HepG2 (cell line): ENCODE results near the gene METAP1D. TPM values are rescaled to one million over a fixed set of nuclear protein-coding genes. Genes with fewer than 3 reads are reported as not detected.

Source experiments
- CBFB ChIP-seq: sonication (generic); formaldehyde crosslinking; IDR thresholded peaks from 2 replicates; pipeline ENCODE4 v1.4.0; 2020; ENCODE audit warnings: missing genetic modification reagents
- CBX1 ChIP-seq: IDR thresholded peaks from one replicate; pipeline ENCODE4 v1.6.1; 2016; ENCODE audit warnings: antibody characterized with exemption, low read depth
- CCDC6 ChIP-seq: sonication (generic); formaldehyde crosslinking; IDR thresholded peaks from 2 replicates; pipeline ENCODE4 v1.8.1; 2022; ENCODE audit warnings: mild to moderate bottlenecking, missing genetic modification reagents, moderate library complexity
- DNMT1 ChIP-seq: sonication (generic); formaldehyde crosslinking; IDR thresholded peaks from 2 replicates; pipeline ENCODE4 v1.5.1; 2020; ENCODE audit warnings: mild to moderate bottlenecking, missing genetic modification reagents
- GLI4 ChIP-seq: sonication (generic); formaldehyde crosslinking; IDR thresholded peaks from 2 replicates; pipeline ENCODE4 v1.5.1; 2020; ENCODE audit warnings: missing genetic modification reagents, mild to moderate bottlenecking, moderate library complexity, borderline replicate concordance
- HNRNPL ChIP-seq: fragments of 200-400 bp; formaldehyde crosslinking; IDR thresholded peaks from 2 replicates; pipeline ENCODE4 v1.6.1; 2017; ENCODE audit warnings: mild to moderate bottlenecking, low read depth, low read length
- HNRNPUL1 ChIP-seq: fragments of 200-400 bp; formaldehyde crosslinking; IDR thresholded peaks from 2 replicates; pipeline ENCODE4 v1.6.1; 2017; ENCODE audit warnings: low read depth, mild to moderate bottlenecking, low read length, moderate library complexity
- HOXD1 ChIP-seq: sonication (generic); formaldehyde crosslinking; IDR thresholded peaks from 2 replicates; pipeline ENCODE4 v1.5.0; 2020; ENCODE audit warnings: missing genetic modification reagents
- KLF9 ChIP-seq: IDR thresholded peaks from 2 replicates; pipeline ENCODE4 v1.6.1; 2016; ENCODE audit warnings: low read depth
- LCORL ChIP-seq, 2 experiments: fragments of 450-650 bp in 1 of 2; sonication (generic) in 1 of 2; formaldehyde crosslinking in 1 of 2; IDR thresholded peaks; 2 replicates each; pipeline versions ENCODE4 v1.5.0 to v1.6.1; 2017 to 2020; ENCODE audit warnings: antibody characterized with exemption in 1 of 2, missing genetic modification reagents in 1 of 2
- MYPOP ChIP-seq: sonication (generic); formaldehyde crosslinking; IDR thresholded peaks from 2 replicates; pipeline ENCODE4 v1.8.1; 2023; ENCODE audit warnings: mild to moderate bottlenecking, moderate library complexity, missing genetic modification reagents
- PCBP2 ChIP-seq: fragments of 200-400 bp; formaldehyde crosslinking; optimal IDR thresholded peaks from 2 replicates; pipeline ENCODE3; 2018; ENCODE audit warnings: low read length, low read depth; ENCODE audit not compliant: poor library complexity, severe bottlenecking
- POGZ ChIP-seq: sonication (generic); formaldehyde crosslinking; IDR thresholded peaks from 2 replicates; pipeline ENCODE4 v1.4.0; 2020; ENCODE audit warnings: mild to moderate bottlenecking, missing genetic modification reagents
- POLR2G ChIP-seq: fragments of 200-400 bp; formaldehyde crosslinking; IDR thresholded peaks from 2 replicates; pipeline ENCODE4 v1.6.1; 2018; ENCODE audit warnings: mild to moderate bottlenecking, low read depth, low read length, moderate library complexity
- PPARG ChIP-seq: conservative IDR thresholded peaks from 2 replicates; pipeline ENCODE4 v1.6.1; 2016; ENCODE audit warnings: missing biosample characterization, missing genetic modification reagents
- RARA ChIP-seq: IDR thresholded peaks from 2 replicates; pipeline ENCODE4 v1.6.1; 2016; ENCODE audit warnings: missing genetic modification reagents, missing compliant biosample characterization
- SETDB1 ChIP-seq: sonication (generic); formaldehyde crosslinking; IDR thresholded peaks from 2 replicates; pipeline ENCODE4 v1.5.1; 2020; ENCODE audit warnings: missing genetic modification reagents, mild to moderate bottlenecking, borderline replicate concordance
- SMYD3 ChIP-seq: sonication (generic); formaldehyde crosslinking; IDR thresholded peaks from 2 replicates; pipeline ENCODE4 v1.8.1; 2023; ENCODE audit warnings: mild to moderate bottlenecking, missing genetic modification reagents
- TOE1 ChIP-seq: sonication (generic); formaldehyde crosslinking; IDR thresholded peaks from 2 replicates; pipeline ENCODE4 v1.4.0; 2020; ENCODE audit warnings: mild to moderate bottlenecking, missing genetic modification reagents
- ZBTB26 ChIP-seq: IDR thresholded peaks from 2 replicates; pipeline ENCODE4 v1.6.1; 2016; ENCODE audit warnings: missing compliant biosample characterization, missing genetic modification reagents, borderline replicate concordance
- ZNF512B ChIP-seq: sonication (generic); formaldehyde crosslinking; IDR thresholded peaks from 2 replicates; pipeline ENCODE4 v1.5.1; 2020; ENCODE audit warnings: missing genetic modification reagents, mild to moderate bottlenecking, borderline replicate concordance
- ZNF616 ChIP-seq: sonication (generic); formaldehyde crosslinking; IDR thresholded peaks from 2 replicates; pipeline ENCODE4 v1.5.0; 2020; ENCODE audit warnings: low read depth, mild to moderate bottlenecking, missing genetic modification reagents
- polyA plus RNA-seq, 8 experiments: library from polyadenylated mRNA; depleted of rRNA in 3 of 8; stranded (reverse) in 7 of 8; unstranded in 1 of 8; fragments of >200 nt; fragmentation: Illumina TruSeq in 4 of 8; extraction: Trizol in 4 of 8; gene quantifications; 2 replicates each; pipeline versions ENCODE4 v1.2.1 to v1.2.3, GENCODE V29; 2011 to 2016; ENCODE audit warnings: low read depth in 4 of 8, missing spikeins in 1 of 8, mixed read lengths in 1 of 8; ENCODE audit not compliant: insufficient read depth in 1 of 8
- total RNA-seq, 5 experiments: library from RNA; depleted of rRNA; stranded (reverse); fragments of >200 nt; fragmentation: Illumina TruSeq; extraction: Trizol; gene quantifications; 2 replicates each; pipeline ENCODE4 v1.2.3, GENCODE V29; 2016; ENCODE audit warnings: low read depth in 1 of 5

The METAP1D gene
- total and polyA plus RNA-seq, 2 of the 13 experiments (the other 11 are each of a cell fraction or from before 2014, with no cell fraction given): 14.7 to 21.6 TPM

- TF ChIP-seq MYPOP (CRISPR knock-in tag): no peak; the same call in 1 of the 2 replicates
- TF ChIP-seq HOXD1 (CRISPR knock-in tag): no peak
- TF ChIP-seq CCDC6 (CRISPR knock-in tag): peak; percentile 53; the same call in 1 of the 2 replicates
- no peak for TF ChIP-seq HNRNPL
- TF ChIP-seq POLR2G: no peak
- 0 out of 2 replicates have a peak, but pooled peaks have one; percentile 9 for TF ChIP-seq LCORL (IDR thresholded peaks at IDR 0.05)
- peak; percentile 41; the same call in 1 of the 2 replicates for TF ChIP-seq LCORL (CRISPR knock-in tag; IDR thresholded peaks at IDR 0.05)
- no peak for TF ChIP-seq SMYD3 (CRISPR knock-in tag)
- no peak; the same call in 1 of the 2 replicates for TF ChIP-seq KLF9 (CRISPR knock-in tag)
- TF ChIP-seq ZNF512B: peak; percentile 69; the same call in 1 of the 2 replicates
- TF ChIP-seq PCBP2: no peak
- TF ChIP-seq SETDB1 (CRISPR knock-in tag): no peak
- peak; percentile 36; the same call in 1 of the 2 replicates for TF ChIP-seq PPARG (CRISPR knock-in tag)
- no peak for TF ChIP-seq HNRNPUL1
- 0 out of 2 replicates have a peak, but pooled peaks have one; percentile 17 for TF ChIP-seq CBFB (CRISPR knock-in tag)
- TF ChIP-seq ZBTB26 (CRISPR knock-in tag): no peak
- no peak for TF ChIP-seq CBX1
- TF ChIP-seq TOE1 (CRISPR knock-in tag): no peak
- TF ChIP-seq ZNF616 (CRISPR knock-in tag): 0 out of 2 replicates have a peak, but pooled peaks have one; percentile 54
- no peak for TF ChIP-seq RARA
- no peak for TF ChIP-seq GLI4 (CRISPR knock-in tag)
- 0 out of 2 replicates have a peak, but pooled peaks have one; percentile 72 for TF ChIP-seq POGZ (CRISPR knock-in tag)
- TF ChIP-seq DNMT1: no peak
Observed at GRCh38 chr2:172098650-172099471, 99.1 kb downstream of the METAP1D start (continued).
